Measurements from ENCODE around the gene CCDC196.
A peak's percentile ranks its signal among the peaks of the same experiment; 100 is the strongest.
"Not testable (repeated sequence)": the region's sequence is repeated elsewhere in the genome, so short reads cannot be mapped to it uniquely, and the experiment has no call there.

CCDC196 gene

GRCh38 chr14:66501592-66501991 is 15.4 kb downstream of the CCDC196 start:
- no peak overlapping the region for H3K4me3 ChIP-seq (ENCODE audit: low read depth, low read length)
- no peak for DNase-seq (ENCODE audit: low read depth)
- no peak for TF ChIP-seq CTCF (IDR thresholded peaks at IDR 0.05; ENCODE audit: low read depth, low read length, missing control alignments)

DNA sequence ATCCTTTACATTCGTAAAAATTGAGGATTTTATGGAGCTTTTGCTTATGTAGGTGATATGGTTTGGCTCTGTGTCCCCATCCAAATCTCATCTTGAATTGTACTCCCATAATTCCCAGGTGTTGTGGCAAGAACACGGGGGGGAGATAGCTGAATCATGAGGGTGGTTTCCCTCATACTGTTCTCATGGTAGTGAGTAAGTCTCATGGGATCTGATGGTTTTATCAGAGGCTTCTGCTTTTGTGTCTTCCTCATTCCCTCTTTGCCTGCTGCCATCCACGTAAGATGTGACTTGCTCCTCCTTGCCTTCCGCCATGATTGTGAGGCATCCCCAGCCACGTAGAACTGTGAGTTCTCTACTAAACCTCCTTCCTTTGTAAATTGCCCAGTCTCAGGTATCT is 16.7 kb downstream of the CCDC196 start:
- not testable (repeated sequence) for DNase-seq (ENCODE audit: low read depth); H3K4me3 ChIP-seq (ENCODE audit: low read depth, low read length)

GRCh38 chr14:66503532-66503931 is 17.4 kb downstream of the CCDC196 start:
- no peak for TF ChIP-seq CTCF (IDR thresholded peaks at IDR 0.05; ENCODE audit: low read depth, low read length, missing control alignments)
- DNase-seq (ENCODE audit: low read depth) = no peak

GRCh38 chr14:66507181-66507721 is 21.1 kb downstream of the CCDC196 start:
- no peak for DNase-seq (ENCODE audit: low read depth)
- no peak for TF ChIP-seq CTCF (IDR thresholded peaks at IDR 0.05; ENCODE audit: low read depth, low read length, missing control alignments)
- H3K4me3 ChIP-seq (ENCODE audit: low read depth, low read length) = peak overlapping the region; percentile 96

More at GRCh38 chr14:66503532-66503931, 17.4 kb downstream of the CCDC196 start:
- H3K4me3 ChIP-seq (ENCODE audit: low read depth, low read length) = no peak overlapping the region

- H3K4me3 ChIP-seq (ENCODE audit: low read depth, low read length) = peak within 1 kb of the TSS; percentile 96
- peak; percentile 95 for DNase-seq (ENCODE audit: low read depth)
- TF ChIP-seq CTCF (IDR thresholded peaks at IDR 0.05; ENCODE audit: low read depth, low read length, missing control alignments) = peak; percentile 14
These were observed 21.8 kb downstream of the CCDC196 start, which contains the start of gene GPHN for GRCh38 chr14:66507722-66508546. Gene GPHN (plus strand): TSS chr14:66508147.

DNA sequence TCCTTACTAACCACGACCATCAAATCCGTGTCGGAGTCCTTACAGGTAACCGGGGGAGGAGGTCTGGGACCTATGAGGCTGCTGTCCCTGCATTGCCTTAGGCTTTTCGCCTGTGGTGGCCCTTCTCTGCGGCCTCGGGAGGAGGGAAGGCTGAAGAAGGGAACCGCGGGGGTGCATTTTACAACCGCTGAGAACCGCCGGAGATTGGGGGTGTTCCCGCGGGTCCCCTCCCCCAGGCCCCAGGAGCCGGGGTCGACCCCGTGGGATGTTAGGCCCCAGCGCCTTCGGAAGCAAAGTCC is 22.3 kb downstream of the CCDC196 start:
- no peak for TF ChIP-seq CTCF (IDR thresholded peaks at IDR 0.05; ENCODE audit: low read depth, low read length, missing control alignments)
- DNase-seq (ENCODE audit: low read depth) = no peak
- H3K4me3 ChIP-seq (ENCODE audit: low read depth, low read length) = peak overlapping the region; percentile 96

DNA sequence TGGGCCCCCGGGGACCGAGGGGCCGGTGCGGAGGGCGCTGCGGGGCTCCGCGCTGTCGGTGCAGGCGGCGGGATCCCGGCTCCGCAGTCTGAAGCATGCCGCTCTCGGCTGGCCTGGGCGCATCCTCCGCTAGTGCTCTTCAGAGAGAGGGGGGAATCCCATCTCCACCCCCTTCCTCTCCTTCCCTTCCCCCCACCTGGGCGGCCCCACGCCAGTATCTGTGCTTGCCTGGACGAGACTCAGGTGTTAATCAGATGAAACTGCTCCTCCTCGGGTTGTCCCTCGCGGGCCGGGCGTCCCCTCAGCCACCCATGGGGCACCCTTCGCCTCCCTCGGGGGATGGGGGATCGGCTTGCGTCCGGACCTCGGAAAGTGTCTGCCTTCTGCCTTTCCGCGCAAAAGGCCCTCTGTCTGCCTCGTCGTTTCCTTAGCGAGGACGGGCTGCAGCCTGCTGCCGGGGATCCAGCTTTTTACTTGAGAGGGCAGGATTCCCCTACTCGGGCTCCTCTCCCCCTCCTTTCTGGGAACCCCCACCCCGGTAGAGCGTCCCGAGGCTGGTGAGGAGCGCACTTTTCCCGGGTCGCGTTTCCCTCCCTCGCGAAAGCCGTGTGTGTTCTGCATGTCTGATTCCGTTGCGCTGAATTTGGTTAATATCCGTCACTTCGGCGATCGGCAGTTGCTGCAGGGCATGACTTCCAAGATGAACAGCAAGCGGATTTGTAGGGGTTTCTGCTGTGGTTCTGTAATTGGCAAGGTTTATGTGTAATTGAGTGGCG is 22.9 kb downstream of the CCDC196 start:
- DNase-seq (ENCODE audit: low read depth) = no peak
- no peak for TF ChIP-seq CTCF (IDR thresholded peaks at IDR 0.05; ENCODE audit: low read depth, low read length, missing control alignments)
- peak overlapping the region; percentile 96 for H3K4me3 ChIP-seq (ENCODE audit: low read depth, low read length)
